ENCODE data around the gene ALX4. TPM values are rescaled to one million over a fixed set of nuclear protein-coding genes. Genes with fewer than 3 reads are reported as not detected.

The ALX4 gene
- total and polyA plus RNA-seq, 9 of the 15 experiments (the other 6 are each of a cell fraction or from before 2014, with no cell fraction given) = 0.07 to 1.2 (median 0.33) TPM

DNA sequence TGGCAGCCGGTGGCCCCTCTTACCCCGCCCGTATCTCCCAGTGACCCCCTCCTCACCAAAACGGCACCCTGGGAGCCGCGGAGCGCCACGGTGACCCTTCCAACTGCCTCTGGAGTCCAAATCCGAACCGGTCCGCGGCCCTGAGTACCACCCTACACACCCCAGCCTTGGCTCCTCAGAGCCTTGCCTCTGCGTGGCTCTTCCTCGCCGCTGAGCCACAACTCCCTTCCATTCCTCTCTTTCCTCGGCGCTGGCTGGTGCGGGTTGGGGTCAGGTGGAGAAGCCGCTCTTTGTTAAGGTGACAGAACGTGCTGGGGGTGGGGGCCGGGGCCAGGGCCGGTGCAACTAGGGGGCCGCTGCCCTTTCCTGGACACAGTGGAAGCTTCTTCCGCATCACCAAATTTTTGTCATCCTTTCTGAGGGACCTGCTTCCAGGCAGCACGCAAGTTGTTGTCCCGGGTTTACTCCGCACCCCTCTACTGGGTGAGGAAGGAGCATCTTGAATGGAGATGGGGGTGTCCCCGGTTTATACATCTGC lies 6.5 kb downstream of the ALX4 start:
- H3K9me3 ChIP-seq (replicated peaks; ENCODE audit: control insufficient read depth, insufficient read depth, low read depth, low read length) = no peaks in the 10 kb centered on the region
- H3K4me3 ChIP-seq = no peak overlapping the region
- no peak overlapping the region for H2AFZ ChIP-seq (ENCODE audit: low read depth, low read length)
- ATAC-seq (no peak), FAIRE-seq (no peak), DNase-seq (ENCODE audit: extremely low read depth in 1 of 4, low spot score in 3 of 4) (no peak)
- 15% methylated on average over 26 of the region's 28 CpGs for WGBS (ENCODE audit: insufficient coverage, low coverage, missing lambda C conversion rate)
- no peak overlapping the region for H3K9ac ChIP-seq (ENCODE audit: insufficient read depth in 1 of 2, low read depth in 2 of 2, low read length in 2 of 2)
- no peaks in the 10 kb centered on the region for H3K9me1 ChIP-seq (ENCODE audit: control insufficient read depth, insufficient read depth, low read length)
- no peak overlapping the region for H3K27ac ChIP-seq (ENCODE audit: extremely low read depth, low read depth, low read length)
- CTCF ChIA-PET (ENCODE audit: low intra/inter-chr PET ratio) = no interaction called here
- H3K79me2 ChIP-seq (ENCODE audit: control insufficient read depth, insufficient read depth, low read length) = no peaks in the 10 kb centered on the region
- H3K27me3 ChIP-seq (ENCODE audit: control insufficient read depth in 2 of 2, insufficient read depth in 2 of 2, low read length in 2 of 2) = peaks cover 37 to 76% of the 10 kb centered on the region in 2 experiments; a peak in 4 of 5 replicates
- no peak for TF ChIP-seq FOXA3 (CRISPR knock-in tag; conservative IDR thresholded peaks at IDR 0.05 in 1 of 2, IDR thresholded peaks at IDR 0.05 in 1 of 2)
- in situ Hi-C loops (cut with MboI) = no loop called here
- H3K4me1 ChIP-seq (replicated peaks in 1 of 2; ENCODE audit: control insufficient read depth in 2 of 2, insufficient read depth in 2 of 2, low read length in 2 of 2) = peaks cover 12 to 20% of the 10 kb centered on the region in 2 experiments; a peak in 3 of 5 replicates
- intact Hi-C loops (cut with micrococcal nuclease) = no loop called here
- H3K36me3 ChIP-seq (ENCODE audit: control insufficient read depth, insufficient read depth, low read length) = no peaks in the 10 kb centered on the region
- H4K20me1 ChIP-seq (replicated peaks; ENCODE audit: control insufficient read depth, insufficient read depth, low read length) = no peaks in the 10 kb centered on the region; the same call in 1 of the 2 replicates
- POLR2A ChIA-PET = no interaction called here
- no peak overlapping the region for H3K4me2 ChIP-seq (ENCODE audit: insufficient read depth, low read length)
- BruUV-seq (replicated peaks) = no TSS peak

DNA sequence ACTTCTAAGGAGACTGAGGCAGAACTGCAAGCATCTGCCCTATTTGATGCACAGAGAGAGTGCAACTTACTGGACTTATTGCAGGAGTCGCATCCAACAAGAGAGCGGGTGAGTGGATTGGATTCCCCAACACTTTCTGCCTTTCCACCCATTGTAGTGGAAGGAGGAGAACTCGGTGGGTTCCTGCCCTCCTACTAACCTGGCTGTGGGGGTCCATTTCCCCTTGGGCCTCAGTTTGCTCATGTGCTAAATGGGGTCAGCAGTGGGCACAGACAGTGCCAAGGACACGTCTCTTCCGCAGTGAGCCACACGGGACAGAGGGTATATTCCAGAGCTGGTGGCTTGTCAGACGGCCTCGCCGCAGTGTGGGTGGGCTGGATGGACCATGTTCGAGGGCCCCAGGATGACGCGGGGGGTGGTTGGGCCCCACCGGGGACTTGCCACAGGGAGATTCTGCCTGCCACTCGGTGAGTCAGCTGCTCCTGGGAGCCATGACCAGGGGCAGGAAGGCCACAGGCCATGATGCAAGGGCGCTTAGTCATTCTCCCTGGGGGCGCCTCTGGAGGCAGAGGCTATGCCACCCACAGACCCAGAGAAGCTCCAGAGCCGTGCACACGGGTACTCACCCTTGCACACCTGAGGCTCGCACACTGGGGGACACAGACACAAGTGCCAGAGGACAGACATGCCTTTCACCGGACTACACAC lies 8.2 kb downstream of the ALX4 start:
- Histone ChIP-seq H3K9me1 (ENCODE audit: control insufficient read depth, insufficient read depth, low read length) (no peaks in the 10 kb centered on the region), H3K9me3 (replicated peaks; ENCODE audit: control insufficient read depth, insufficient read depth, low read depth, low read length) (no peaks in the 10 kb centered on the region), H2AFZ (ENCODE audit: low read depth, low read length) (no peak overlapping the region), H3K4me3 (no peak overlapping the region), H3K36me3 (ENCODE audit: control insufficient read depth, insufficient read depth, low read length) (no peaks in the 10 kb centered on the region), H3K9ac (ENCODE audit: insufficient read depth in 1 of 2, low read depth in 2 of 2, low read length in 2 of 2) (no peak overlapping the region; a peak in 1 of 4 replicates), H3K79me2 (ENCODE audit: control insufficient read depth, insufficient read depth, low read length) (no peaks in the 10 kb centered on the region), H3K4me1 (replicated peaks in 1 of 2; ENCODE audit: control insufficient read depth in 2 of 2, insufficient read depth in 2 of 2, low read length in 2 of 2) (peaks cover 12 to 20% of the 10 kb centered on the region in 2 experiments; a peak in 3 of 5 replicates), H4K20me1 (replicated peaks; ENCODE audit: control insufficient read depth, insufficient read depth, low read length) (no peaks in the 10 kb centered on the region; the same call in 1 of the 2 replicates), H3K27ac (ENCODE audit: extremely low read depth, low read depth, low read length) (no peak overlapping the region), H3K4me2 (ENCODE audit: insufficient read depth, low read length) (no peak overlapping the region), H3K27me3 (ENCODE audit: control insufficient read depth in 2 of 2, insufficient read depth in 2 of 2, low read length in 2 of 2) (peaks cover 33 to 75% of the 10 kb centered on the region in 2 experiments; a peak in 4 of 5 replicates)
- POLR2A ChIA-PET = interaction anchor here (0.7 kb wide), 1 partner anchor 211 kb away, joined by 3 read pairs; no protein-coding TSS in a partner anchor
- BruUV-seq (replicated peaks) = no TSS peak
- DNase-seq (ENCODE audit: extremely low read depth in 1 of 4, low spot score in 3 of 4) (peak; percentile 29 to 39 (median 36)), FAIRE-seq (no peak), ATAC-seq (no peak; the same call in 2 of the 3 replicates)
- CTCF ChIA-PET (ENCODE audit: low intra/inter-chr PET ratio) = interaction anchor here (0.5 kb wide), 1 partner anchor 833 kb away, joined by 3 read pairs; no protein-coding TSS in a partner anchor
- in situ Hi-C loops (cut with MboI) = no loop called here
- intact Hi-C loops (cut with micrococcal nuclease) = no loop called here
- WGBS (ENCODE audit: insufficient coverage, low coverage, missing lambda C conversion rate) = 16% methylated on average over 18 of the region's 20 CpGs
- TF ChIP-seq HSF4 (CRISPR knock-in tag; IDR thresholded peaks at IDR 0.05; ENCODE audit: borderline replicate concordance) (no peak), ZNF140 (CRISPR knock-in tag; IDR thresholded peaks at IDR 0.05) (no peak), SP2 (IDR thresholded peaks at IDR 0.05; ENCODE audit: extremely low read depth, low read depth, low read length, poor library complexity, severe bottlenecking) (no peak), PYGO2 (tag; IDR thresholded peaks at IDR 0.05) (no peak)
- TF ChIP-seq, protein P1, sequence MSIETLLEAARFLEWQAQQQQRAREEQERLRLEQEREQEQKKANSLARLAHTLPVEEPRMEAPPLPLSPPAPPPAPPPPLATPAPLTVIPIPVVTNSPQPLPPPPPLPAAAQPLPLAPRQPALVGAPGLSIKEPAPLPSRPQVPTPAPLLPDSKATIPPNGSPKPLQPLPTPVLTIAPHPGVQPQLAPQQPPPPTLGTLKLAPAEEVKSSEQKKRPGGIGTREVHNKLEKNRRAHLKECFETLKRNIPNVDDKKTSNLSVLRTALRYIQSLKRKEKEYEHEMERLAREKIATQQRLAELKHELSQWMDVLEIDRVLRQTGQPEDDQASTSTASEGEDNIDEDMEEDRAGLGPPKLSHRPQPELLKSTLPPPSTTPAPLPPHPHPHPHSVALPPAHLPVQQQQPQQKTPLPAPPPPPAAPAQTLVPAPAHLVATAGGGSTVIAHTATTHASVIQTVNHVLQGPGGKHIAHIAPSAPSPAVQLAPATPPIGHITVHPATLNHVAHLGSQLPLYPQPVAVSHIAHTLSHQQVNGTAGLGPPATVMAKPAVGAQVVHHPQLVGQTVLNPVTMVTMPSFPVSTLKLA (conservative IDR thresholded peaks at IDR 0.05) = no peak
- TF ChIP-seq, protein P2, sequence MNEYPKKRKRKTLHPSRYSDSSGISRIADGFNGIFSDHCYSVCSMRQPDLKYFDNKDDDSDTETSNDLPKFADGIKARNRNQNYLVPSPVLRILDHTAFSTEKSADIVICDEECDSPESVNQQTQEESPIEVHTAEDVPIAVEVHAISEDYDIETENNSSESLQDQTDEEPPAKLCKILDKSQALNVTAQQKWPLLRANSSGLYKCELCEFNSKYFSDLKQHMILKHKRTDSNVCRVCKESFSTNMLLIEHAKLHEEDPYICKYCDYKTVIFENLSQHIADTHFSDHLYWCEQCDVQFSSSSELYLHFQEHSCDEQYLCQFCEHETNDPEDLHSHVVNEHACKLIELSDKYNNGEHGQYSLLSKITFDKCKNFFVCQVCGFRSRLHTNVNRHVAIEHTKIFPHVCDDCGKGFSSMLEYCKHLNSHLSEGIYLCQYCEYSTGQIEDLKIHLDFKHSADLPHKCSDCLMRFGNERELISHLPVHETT (CRISPR knock-in tag; conservative IDR thresholded peaks at IDR 0.05 in 1 of 2, IDR thresholded peaks at IDR 0.05 in 1 of 2) = peak in 1 of 2 experiments; percentile 47; a peak in 1 of 4 replicates
- TF ChIP-seq, protein P3, sequence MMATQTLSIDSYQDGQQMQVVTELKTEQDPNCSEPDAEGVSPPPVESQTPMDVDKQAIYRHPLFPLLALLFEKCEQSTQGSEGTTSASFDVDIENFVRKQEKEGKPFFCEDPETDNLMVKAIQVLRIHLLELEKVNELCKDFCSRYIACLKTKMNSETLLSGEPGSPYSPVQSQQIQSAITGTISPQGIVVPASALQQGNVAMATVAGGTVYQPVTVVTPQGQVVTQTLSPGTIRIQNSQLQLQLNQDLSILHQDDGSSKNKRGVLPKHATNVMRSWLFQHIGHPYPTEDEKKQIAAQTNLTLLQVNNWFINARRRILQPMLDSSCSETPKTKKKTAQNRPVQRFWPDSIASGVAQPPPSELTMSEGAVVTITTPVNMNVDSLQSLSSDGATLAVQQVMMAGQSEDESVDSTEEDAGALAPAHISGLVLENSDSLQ (IDR thresholded peaks at IDR 0.05) = no peak
